CD4-positive, alpha-beta memory T cell (primary cell): ENCODE measurements around the gene UPK3A. TPM values are rescaled to one million over a fixed set of nuclear protein-coding genes. Genes with fewer than 3 reads are reported as not detected.

Source experiments
- CTCF ChIA-PET: fragments of 350-600 bp; sonication (Branson Sonifier 250); formaldehyde crosslinking; loops from one replicate; lab custom pipeline; 2021; ENCODE audit warnings: inconsistent platforms; ENCODE audit not compliant: partially characterized antibody; lab: Charles Lee
- POLR2A ChIA-PET: fragments of 350-600 bp; sonication (Branson Sonifier 250); formaldehyde crosslinking; loops from one replicate; lab custom pipeline; 2021; ENCODE audit not compliant: partially characterized antibody; lab: Charles Lee
- DNase-seq, 5 donors: peaks; one replicate each; pipeline versions ENCODE4 v3.0.0 to v3.0.0-alpha.2; 2020 to 2022; ENCODE audit warnings: mixed read lengths in 1 of 5
- H3K27ac ChIP-seq: one replicate; pipeline ENCODE4 v1.7.0; 2013; ENCODE audit warnings: low read depth, low read length
- H3K27me3 ChIP-seq: 2 replicates; pipeline ENCODE4 v1.7.0; 2013; ENCODE audit warnings: mild to moderate bottlenecking, low read length, moderate library complexity; ENCODE audit not compliant: insufficient read depth
- H3K36me3 ChIP-seq: 2 replicates; pipeline ENCODE4 v1.7.0; 2013; ENCODE audit warnings: mild to moderate bottlenecking, low read length, moderate library complexity; ENCODE audit not compliant: insufficient read depth
- H3K4me1 ChIP-seq: 2 replicates; pipeline ENCODE4 v1.7.0; 2013; ENCODE audit warnings: mild to moderate bottlenecking, low read length, moderate library complexity; ENCODE audit not compliant: insufficient read depth
- H3K4me3 ChIP-seq, 2 donors: one replicate each; pipeline ENCODE4 v1.7.0; 2013; ENCODE audit warnings: low read length in 2 of 2, mild to moderate bottlenecking in 1 of 2
- H3K9me3 ChIP-seq, 2 donors: one replicate each; pipeline ENCODE4 v1.7.0; 2013; ENCODE audit warnings: low read length in 2 of 2, control low read depth in 1 of 2; ENCODE audit not compliant: control insufficient read depth in 1 of 2
- H3K27ac Mint-ChIP-seq, 7 donors: one replicate each; pipeline ENCODE4 v1.8.0; 2020 to 2021; ENCODE audit warnings: mixed read lengths in 7 of 7, mild to moderate bottlenecking in 6 of 7, inconsistent platforms in 3 of 7, moderate library complexity in 3 of 7
- H3K27me3 Mint-ChIP-seq, 2 donors: one replicate each; pipeline ENCODE4 v1.8.0; 2020 to 2021; ENCODE audit warnings: mixed read lengths in 2 of 2
- H3K36me3 Mint-ChIP-seq, 2 donors: one replicate each; pipeline ENCODE4 v1.8.0; 2020 to 2021; ENCODE audit warnings: mixed read lengths in 2 of 2, inconsistent platforms in 1 of 2, mild to moderate bottlenecking in 1 of 2
- H3K4me1 Mint-ChIP-seq, 4 donors: one replicate each; pipeline ENCODE4 v1.8.0; 2020 to 2021; ENCODE audit warnings: mixed read lengths in 4 of 4, mild to moderate bottlenecking in 1 of 4
- H3K4me3 Mint-ChIP-seq, 8 donors: one replicate each; pipeline ENCODE4 v1.8.0; 2020 to 2021; ENCODE audit warnings: mixed read lengths in 8 of 8, mild to moderate bottlenecking in 7 of 8, moderate library complexity in 6 of 8, inconsistent platforms in 3 of 8
- H3K9me3 Mint-ChIP-seq, 8 donors: one replicate each; pipeline ENCODE4 v1.8.0; 2020 to 2021; ENCODE audit warnings: mixed read lengths in 8 of 8, mild to moderate bottlenecking in 5 of 8, inconsistent platforms in 3 of 8, moderate library complexity in 1 of 8
- intact Hi-C: fragments of 100-400 bp; cut with micrococcal nuclease; formaldehyde crosslinking; loops from one replicate; pipeline ENCODE4 v1.15.1; 2023
- polyA plus RNA-seq, 2 donors: library from polyadenylated mRNA; unstranded; fragments of 300-500 nt; fragmentation: Illumina TruSeq; gene quantifications; one replicate each; pipeline ENCODE4 v1.2.3, GENCODE V29; 2021
- total RNA-seq, 2 experiments: library from RNA; stranded (reverse); gene quantifications; one replicate each; pipeline ENCODE4 v1.2.3, GENCODE V29; 2021

UPK3A gene
- total and polyA plus RNA-seq, 4 experiments from 2014 or later: not detected

DNA sequence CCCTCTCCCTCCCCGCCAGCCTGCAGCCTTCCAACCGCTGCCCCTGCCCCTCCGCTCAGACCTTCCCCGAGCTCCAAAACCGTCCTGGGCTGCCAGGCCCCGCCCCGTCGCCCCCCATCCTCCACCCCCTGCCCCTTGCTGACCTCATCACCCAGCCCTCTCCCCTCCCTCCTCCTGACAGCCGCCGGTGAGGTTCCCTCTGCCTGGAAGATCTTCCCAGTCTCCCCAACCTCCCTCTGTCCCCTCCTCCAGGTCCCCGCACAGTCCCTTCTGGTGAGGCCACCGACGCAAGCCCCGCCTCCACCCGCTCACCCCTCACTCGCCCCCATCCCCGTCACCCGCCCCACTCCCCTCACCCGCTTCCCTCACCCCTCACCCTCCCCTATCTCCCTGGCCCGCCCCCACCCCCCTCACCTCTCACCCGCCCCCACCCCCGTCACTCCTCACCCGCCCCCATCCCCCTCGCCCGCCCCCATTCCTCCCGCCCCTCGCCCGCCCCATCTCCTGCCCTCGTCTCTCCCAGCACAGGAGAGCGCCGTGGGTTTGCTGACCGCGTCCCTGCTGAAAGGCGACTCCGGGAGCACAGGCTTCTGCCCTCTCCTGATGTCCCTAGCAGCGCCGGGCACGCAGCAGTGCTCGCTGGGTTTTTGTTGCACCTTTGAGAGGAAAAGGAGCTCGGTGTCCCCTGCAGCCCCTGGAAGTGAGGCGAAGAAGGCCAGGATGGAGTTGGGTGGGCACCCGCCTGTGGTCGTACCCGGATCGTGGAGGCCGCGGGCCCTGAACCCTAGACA lies 16.4 kb upstream of the UPK3A start:
- intact Hi-C loops: loop anchor here (2.0 kb wide), 1 partner anchor 28 kb away; the partner anchor contains the start of gene KIAA0930
- Mint-ChIP-seq H3K4me3 (peak overlapping the region; percentile 71 to 90 (median 81)), H3K9me3 (no peaks in the 10 kb centered on the region), H3K36me3 (no peaks in the 10 kb centered on the region), H3K4me1 (peaks cover 4 to 18% (median 6%) of the 10 kb centered on the region in 4 donors), H3K27ac (peak overlapping the region in 5 of 7 donors; percentile 31 to 81 (median 74)), H3K27me3 (peaks cover 2 to 9% of the 10 kb centered on the region in 2 donors)
- H3K27me3 ChIP-seq: no peaks in the 10 kb centered on the region
- peaks cover 10% of the 10 kb centered on the region for H3K4me1 ChIP-seq
- peak overlapping the region in 1 of 2 donors; percentile 68 for H3K4me3 ChIP-seq
- ChIA-PET CTCF (interaction anchor here (0.5 to 4.6 kb wide), 6 partner anchors 23 to 1356 kb away, joined by 3 to 32 read pairs (median 4); no protein-coding TSS in a partner anchor), POLR2A (no interaction called here)
- H3K9me3 ChIP-seq: no peaks in the 10 kb centered on the region
- DNase-seq: peak in 1 of 5 donors; percentile 50
- H3K27ac ChIP-seq: no peak overlapping the region
- no peaks in the 10 kb centered on the region for H3K36me3 ChIP-seq

GRCh38 chr22:45268958-45269844 lies 15.5 kb upstream of the UPK3A start:
- Mint-ChIP-seq H3K36me3 (no peaks in the 10 kb centered on the region), H3K4me1 (peaks cover 4 to 18% (median 6%) of the 10 kb centered on the region in 4 donors), H3K4me3 (peak overlapping the region; percentile 71 to 90 (median 82)), H3K27ac (peak overlapping the region; percentile 34 to 88 (median 62)), H3K27me3 (peaks cover 1 to 9% of the 10 kb centered on the region in 2 donors), H3K9me3 (no peaks in the 10 kb centered on the region)
- Histone ChIP-seq H3K27me3 (no peaks in the 10 kb centered on the region), H3K27ac (no peak overlapping the region), H3K4me3 (peak overlapping the region; percentile 52 to 68), H3K9me3 (no peaks in the 10 kb centered on the region), H3K36me3 (no peaks in the 10 kb centered on the region), H3K4me1 (peaks cover 10% of the 10 kb centered on the region)
- DNase-seq: peak; percentile 82 to 94 (median 87)
- CTCF ChIA-PET: interaction anchor here (0.9 to 4.6 kb wide), 3 partner anchors 164 to 285 kb away, joined by 3 to 32 read pairs (median 8); no protein-coding TSS in a partner anchor
- intact Hi-C loops: loop anchor here (1.0 to 2.0 kb wide), 2 partner anchors 28 to 40 kb away; partner anchors contain the start of genes FAM118A and KIAA0930
- POLR2A ChIA-PET: no interaction called here

DNA sequence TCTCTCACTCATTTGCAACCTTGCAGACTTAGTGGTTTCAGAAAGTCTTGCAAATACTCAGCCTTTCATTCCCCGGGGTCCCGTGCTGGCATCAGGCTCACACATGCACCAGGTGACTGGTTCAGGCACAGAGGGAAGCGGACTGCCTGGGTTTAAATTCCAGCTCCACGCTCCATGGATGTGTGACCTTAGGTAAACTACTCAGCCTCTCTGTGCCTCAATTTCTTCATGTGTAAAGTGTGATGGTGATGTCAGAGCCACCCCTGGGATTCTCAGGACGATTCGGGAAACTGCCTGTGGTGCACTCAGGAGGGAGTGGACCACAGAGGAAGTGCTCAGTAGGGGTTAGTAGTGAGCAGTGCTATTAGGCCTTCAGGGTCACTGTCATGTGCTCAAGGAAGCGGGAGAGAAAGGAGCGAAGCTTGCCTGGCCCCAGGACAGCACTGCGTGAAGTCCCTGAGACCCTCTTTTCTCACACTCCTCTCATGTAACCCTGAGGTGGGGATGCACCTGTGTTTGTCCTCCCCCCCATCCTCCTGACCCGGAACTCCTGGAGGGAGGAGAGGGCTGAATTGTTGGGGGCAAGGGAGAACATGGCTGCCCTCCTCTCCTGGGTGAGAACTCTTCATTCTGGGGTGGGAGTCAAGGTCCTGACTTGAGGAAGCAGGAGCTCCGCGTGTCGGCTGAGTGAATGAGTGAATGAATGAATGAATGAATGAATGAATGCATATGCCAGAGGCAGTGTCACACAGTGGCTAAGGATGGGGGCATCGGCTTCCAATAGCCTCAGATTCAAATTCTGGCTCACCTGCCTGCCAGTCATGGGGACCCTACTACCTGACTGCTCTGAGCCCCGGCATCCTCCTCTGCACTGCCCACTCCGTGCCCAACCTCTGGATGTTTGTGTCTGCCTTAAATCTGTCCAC lies 14.4 kb upstream of the UPK3A start:
- Mint-ChIP-seq H3K36me3 (no peaks in the 10 kb centered on the region), H3K4me3 (peak overlapping the region in 7 of 8 donors; percentile 44 to 84 (median 74)), H3K27ac (peak overlapping the region in 3 of 7 donors; percentile 81 to 88 (median 82)), H3K4me1 (peaks cover 4 to 18% (median 6%) of the 10 kb centered on the region in 4 donors), H3K27me3 (peaks cover 1 to 9% of the 10 kb centered on the region in 2 donors), H3K9me3 (no peaks in the 10 kb centered on the region)
- Histone ChIP-seq H3K36me3 (no peaks in the 10 kb centered on the region), H3K4me3 (no peak overlapping the region), H3K27me3 (no peaks in the 10 kb centered on the region), H3K4me1 (peaks cover 10% of the 10 kb centered on the region), H3K27ac (no peak overlapping the region), H3K9me3 (no peaks in the 10 kb centered on the region)
- CTCF ChIA-PET: interaction anchor here (0.9 to 4.6 kb wide), 7 partner anchors 18 to 307 kb away, joined by 3 to 32 read pairs (median 4); no protein-coding TSS in a partner anchor
- POLR2A ChIA-PET: no interaction called here
- no peak for DNase-seq
- intact Hi-C loops: no loop called here

DNA sequence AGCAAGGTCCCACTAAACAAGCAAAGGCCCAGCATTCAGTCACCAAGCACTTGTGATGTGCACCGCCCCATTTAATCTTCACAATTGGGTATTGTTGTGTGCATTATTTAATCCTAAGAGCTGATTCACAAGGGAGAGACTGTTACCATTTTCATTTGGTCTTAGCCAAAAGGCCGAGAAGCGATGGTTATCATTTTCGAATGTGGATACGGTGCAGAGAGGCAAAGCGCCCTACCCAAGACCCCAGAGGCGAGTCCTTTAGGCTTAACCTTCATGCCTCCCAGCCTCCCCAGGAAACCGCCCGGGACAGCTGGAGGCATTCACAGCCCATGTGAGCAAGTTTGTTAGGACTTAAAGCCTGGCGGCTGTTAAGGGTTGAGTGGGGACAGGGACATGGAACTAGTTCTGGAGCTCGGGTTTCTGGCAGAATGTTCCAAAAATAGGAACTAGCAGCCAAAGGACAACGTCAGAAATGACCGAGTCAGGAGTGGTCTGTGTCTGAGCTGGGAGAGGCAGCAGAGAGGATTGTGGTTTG lies 13.0 kb upstream of the UPK3A start:
- no peaks in the 10 kb centered on the region for H3K36me3 Mint-ChIP-seq
- H3K27ac Mint-ChIP-seq: peak overlapping the region in 1 of 7 donors; percentile 24
- ChIA-PET POLR2A (no interaction called here), CTCF (interaction anchor here (0.7 to 2.3 kb wide), 8 partner anchors 8 to 795 kb away, joined by 3 to 7 read pairs (median 3); no protein-coding TSS in a partner anchor)
- Histone ChIP-seq H3K27me3 (no peaks in the 10 kb centered on the region), H3K36me3 (no peaks in the 10 kb centered on the region), H3K4me1 (peaks cover 10% of the 10 kb centered on the region), H3K27ac (no peak overlapping the region), H3K9me3 (no peaks in the 10 kb centered on the region), H3K4me3 (no peak overlapping the region)
- peaks cover 4 to 15% (median 6%) of the 10 kb centered on the region in 4 donors for H3K4me1 Mint-ChIP-seq
- H3K27me3 Mint-ChIP-seq: peaks cover 1 to 9% of the 10 kb centered on the region in 2 donors
- DNase-seq: no peak
- no peak overlapping the region for H3K4me3 Mint-ChIP-seq
- intact Hi-C loops: no loop called here
- H3K9me3 Mint-ChIP-seq: no peaks in the 10 kb centered on the region

- Mint-ChIP-seq H3K4me1 (peaks cover 4 to 13% (median 6%) of the 10 kb centered on the region in 4 donors), H3K4me3 (no peak overlapping the region), H3K36me3 (no peaks in the 10 kb centered on the region), H3K27ac (no peak overlapping the region), H3K9me3 (no peaks in the 10 kb centered on the region), H3K27me3 (peaks cover 1 to 9% of the 10 kb centered on the region in 2 donors)
- no peaks in the 10 kb centered on the region for H3K9me3 ChIP-seq
- DNase-seq: no peak
- no peak overlapping the region for H3K27ac ChIP-seq
- intact Hi-C loops: no loop called here
- no peak overlapping the region for H3K4me3 ChIP-seq
- no peaks in the 10 kb centered on the region for H3K36me3 ChIP-seq
- H3K27me3 ChIP-seq: no peaks in the 10 kb centered on the region
- ChIA-PET CTCF (interaction anchor here (1.9 to 2.3 kb wide), 2 partner anchors 160 to 165 kb away, joined by 7 to 10 read pairs; no protein-coding TSS in a partner anchor), POLR2A (no interaction called here)
- peaks cover 10% of the 10 kb centered on the region for H3K4me1 ChIP-seq
Measured at GRCh38 chr22:45272498-45272897, 12.3 kb upstream of the UPK3A start.

- H3K4me1 Mint-ChIP-seq: peaks cover 4 to 12% (median 6%) of the 10 kb centered on the region in 4 donors
- ChIA-PET POLR2A (no interaction called here), CTCF (interaction anchor here (1.4 to 2.3 kb wide), 3 partner anchors 139 to 164 kb away, joined by 3 to 10 read pairs (median 7); no protein-coding TSS in a partner anchor)
- Histone ChIP-seq H3K27me3 (no peaks in the 10 kb centered on the region), H3K27ac (no peak overlapping the region), H3K4me3 (no peak overlapping the region), H3K36me3 (no peaks in the 10 kb centered on the region), H3K9me3 (no peaks in the 10 kb centered on the region), H3K4me1 (peaks cover 9% of the 10 kb centered on the region)
- H3K4me3 Mint-ChIP-seq: peak overlapping the region in 2 of 8 donors; percentile 12 to 39
- H3K36me3 Mint-ChIP-seq: no peaks in the 10 kb centered on the region
- intact Hi-C loops: no loop called here
- no peak for DNase-seq
- H3K27me3 Mint-ChIP-seq: peaks cover 1 to 9% of the 10 kb centered on the region in 2 donors
- H3K9me3 Mint-ChIP-seq: peaks cover 0 to 4% (median 0%) of the 10 kb centered on the region in 8 donors
- H3K27ac Mint-ChIP-seq: no peak overlapping the region
Measured at GRCh38 chr22:45273452-45274075, 11.2 kb upstream of the UPK3A start.
